NCI-H2196 treated with DMSO at 0.1 percent for 48 hours (cell line): ENCODE measurements around the gene EFCAB6.

ENCODE experiments used
- DNase-seq: peaks from one replicate; lab custom pipeline; 2025; ENCODE audit not compliant: unreplicated experiment; lab: John Stamatoyannopoulos, UW

Gene EFCAB6

DNA sequence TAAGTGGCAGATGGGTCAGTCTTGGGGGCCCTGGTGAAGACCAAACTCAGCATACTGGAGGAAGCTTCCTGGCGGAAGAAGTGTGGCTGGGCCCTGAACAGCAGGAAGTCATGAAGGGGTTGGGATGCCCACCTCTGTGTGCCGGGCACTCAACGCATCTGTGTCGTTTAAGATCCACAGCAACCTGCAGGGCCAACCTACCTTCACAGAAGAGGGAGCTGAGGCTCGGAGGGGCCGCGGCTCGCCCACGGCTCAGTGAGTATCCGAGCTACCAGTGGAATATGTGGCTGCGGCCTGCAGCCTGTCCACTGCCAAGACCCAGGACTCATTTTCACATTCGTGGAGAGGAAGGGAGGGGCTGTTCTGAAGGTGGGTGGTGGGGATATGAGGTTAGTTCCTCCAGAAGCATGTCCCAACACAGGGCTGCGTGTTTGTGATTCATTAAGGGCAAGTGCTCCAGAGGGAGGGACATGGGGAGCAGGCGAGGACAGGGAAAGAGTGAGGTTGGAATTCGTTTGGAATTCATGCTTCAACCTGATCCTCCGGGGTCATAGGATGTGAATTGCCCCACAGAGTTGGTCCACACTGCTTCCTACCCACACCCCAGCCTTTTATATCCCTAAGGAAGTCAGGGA is 300.7 kb downstream of the EFCAB6 start:
- DNase-seq = no peak

DNA sequence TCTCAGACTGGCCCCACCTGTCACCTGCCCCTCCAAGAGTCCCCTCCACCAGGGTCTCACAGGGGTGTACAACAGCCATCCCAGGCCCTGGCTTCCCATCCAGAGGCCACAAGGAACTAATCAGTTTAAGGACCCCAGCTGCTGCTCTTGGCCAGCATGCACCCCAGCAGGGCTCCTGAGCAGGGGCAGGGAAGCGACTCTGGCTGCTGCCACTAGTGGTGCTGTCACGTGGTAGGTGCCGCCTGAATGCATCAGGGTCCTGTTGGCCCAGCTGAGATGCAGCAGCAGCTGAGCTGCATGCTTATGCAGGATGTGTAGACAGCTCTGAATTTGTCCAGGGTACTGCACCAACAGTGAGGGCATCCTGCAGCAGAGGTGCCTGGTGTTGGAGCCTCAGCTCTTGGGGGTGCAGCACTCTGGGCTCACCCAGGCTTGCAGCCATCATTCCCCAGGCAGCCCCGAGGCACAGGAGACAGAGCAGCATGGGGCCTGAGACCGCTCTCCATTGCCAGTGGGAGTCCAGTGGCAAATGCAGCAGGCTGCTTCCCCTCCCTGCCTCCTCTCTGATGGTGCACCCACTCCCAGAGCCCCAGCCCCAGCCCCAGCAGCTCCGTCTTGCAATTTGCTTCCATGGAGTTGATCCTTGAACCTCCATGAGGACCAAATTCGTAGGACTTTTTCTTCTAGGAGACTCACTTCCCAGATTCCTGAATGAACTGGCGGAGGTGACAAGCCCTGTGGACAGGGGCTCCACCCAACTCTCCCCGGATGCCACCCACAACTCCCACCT is 301.6 kb downstream of the EFCAB6 start:
- DNase-seq = no peak

GRCh38 chr22:43509337-43509736 is 302.8 kb downstream of the EFCAB6 start:
- no peak for DNase-seq

DNA sequence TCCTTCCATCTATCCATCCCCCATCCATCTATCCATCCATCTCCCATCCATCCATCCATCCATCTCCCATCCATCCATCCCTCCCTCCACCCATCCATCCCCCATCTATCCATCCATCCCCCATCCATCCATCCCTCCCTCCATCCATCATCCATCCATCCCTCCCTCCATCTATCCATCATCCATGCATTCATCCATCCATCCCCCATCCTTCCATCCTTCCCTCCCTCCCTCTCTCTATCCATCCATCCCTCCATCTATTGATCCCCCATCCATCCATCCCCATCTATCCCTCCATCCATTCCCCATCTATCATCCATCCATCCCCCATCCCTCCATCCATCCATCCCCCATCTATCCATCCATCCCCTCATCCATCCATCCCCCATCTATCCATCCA is 303.6 kb downstream of the EFCAB6 start:
- DNase-seq = no peak

DNA sequence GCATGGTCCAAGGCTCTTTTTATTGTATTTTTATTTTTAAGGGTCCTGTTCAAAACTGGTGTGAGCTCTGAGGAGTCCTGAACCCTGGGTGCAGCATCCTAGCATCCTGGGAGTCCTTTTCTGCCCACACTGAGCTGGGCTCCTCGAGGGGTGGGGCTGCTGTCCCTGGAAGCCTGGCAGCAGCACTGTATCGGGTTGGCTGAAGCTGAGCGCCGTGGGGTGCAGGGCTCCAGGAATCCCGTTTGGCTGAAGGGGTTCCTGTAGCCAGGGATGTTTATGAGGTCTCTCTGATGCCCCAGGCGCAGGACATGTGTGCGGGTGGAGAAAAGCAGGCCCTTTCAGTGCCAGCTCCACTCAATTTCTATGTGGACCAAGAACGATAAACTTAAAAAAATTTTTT is 304.9 kb downstream of the EFCAB6 start:
- no peak for DNase-seq

GRCh38 chr22:43506487-43506886 is 305.6 kb downstream of the EFCAB6 start:
- DNase-seq = no peak

GRCh38 chr22:43505896-43506295 is 306.2 kb downstream of the EFCAB6 start:
- DNase-seq = no peak

- DNase-seq = no peak
These were observed 306.7 kb downstream of the EFCAB6 start for GRCh38 chr22:43505423-43505822.

DNA sequence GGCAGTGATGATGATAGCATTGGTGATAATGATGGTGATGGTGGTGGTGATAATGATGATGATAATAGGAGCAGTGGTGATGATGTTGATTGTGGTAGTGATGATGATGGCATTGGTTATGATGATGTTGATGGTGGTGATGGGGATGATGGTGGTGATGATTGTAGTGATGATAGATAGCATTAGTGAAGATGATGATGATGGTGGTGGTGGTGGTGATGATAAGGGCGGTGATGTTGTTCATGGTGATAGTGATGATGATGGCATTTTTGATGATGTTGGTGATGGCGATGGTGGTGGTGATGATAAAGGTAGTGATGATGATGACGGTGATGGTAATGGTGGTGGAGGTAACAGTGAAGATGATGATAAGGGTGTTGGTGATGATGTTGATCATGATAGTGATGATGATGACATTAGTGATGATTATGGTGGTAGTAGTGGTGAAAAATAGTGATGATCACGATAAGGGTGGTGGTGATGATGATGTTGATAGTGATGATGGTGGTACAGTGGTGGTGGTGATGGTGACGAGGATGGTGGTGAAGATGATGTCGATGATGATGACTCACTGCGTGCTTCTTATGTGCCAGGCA is 307.3 kb downstream of the EFCAB6 start:
- no peak for DNase-seq

DNA sequence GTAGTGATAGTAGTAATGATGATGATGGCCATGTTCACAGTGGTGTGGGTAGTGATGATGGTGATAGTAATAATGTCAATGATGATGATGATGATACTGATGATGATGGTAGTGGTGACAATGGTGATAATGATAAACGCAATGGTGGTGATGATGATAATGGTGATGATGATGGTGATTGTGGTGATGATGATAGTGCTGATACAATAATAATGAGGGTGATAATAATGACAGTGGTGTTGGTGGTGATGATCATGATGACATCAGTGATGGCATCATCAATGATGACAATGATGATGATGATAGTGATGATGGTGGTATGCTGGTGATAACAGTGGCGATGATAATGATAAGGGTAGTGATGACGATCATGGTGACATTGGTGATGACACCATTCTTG is 308.0 kb downstream of the EFCAB6 start:
- no peak for DNase-seq

GRCh38 chr22:43502306-43502874 is 309.7 kb downstream of the EFCAB6 start:
- DNase-seq = no peak

DNA sequence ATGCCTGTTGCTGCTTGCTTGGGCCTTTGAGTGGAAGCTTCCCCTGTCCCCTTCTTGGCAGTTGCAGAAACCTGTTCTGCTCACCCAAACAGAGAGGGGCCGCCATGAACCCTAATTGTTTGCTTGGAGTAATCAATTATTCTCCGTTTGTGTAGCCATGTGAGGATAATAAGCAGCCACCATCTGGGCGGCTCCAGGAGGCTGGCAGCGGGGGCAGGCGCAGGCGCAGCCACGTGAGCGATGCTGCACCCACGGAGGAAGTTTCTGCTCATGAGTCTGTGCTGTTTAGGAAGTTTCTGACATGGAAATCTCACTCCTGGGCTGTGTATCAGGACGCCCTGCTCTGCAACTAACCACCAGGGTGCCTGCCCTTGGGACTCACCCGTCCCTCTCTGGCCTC is 310.2 kb downstream of the EFCAB6 start:
- DNase-seq = no peak

- no peak for DNase-seq
These were observed 311.0 kb downstream of the EFCAB6 start for GRCh38 chr22:43500792-43501785.

GRCh38 chr22:43498856-43499253 is 313.2 kb downstream of the EFCAB6 start:
- DNase-seq = no peak

DNA sequence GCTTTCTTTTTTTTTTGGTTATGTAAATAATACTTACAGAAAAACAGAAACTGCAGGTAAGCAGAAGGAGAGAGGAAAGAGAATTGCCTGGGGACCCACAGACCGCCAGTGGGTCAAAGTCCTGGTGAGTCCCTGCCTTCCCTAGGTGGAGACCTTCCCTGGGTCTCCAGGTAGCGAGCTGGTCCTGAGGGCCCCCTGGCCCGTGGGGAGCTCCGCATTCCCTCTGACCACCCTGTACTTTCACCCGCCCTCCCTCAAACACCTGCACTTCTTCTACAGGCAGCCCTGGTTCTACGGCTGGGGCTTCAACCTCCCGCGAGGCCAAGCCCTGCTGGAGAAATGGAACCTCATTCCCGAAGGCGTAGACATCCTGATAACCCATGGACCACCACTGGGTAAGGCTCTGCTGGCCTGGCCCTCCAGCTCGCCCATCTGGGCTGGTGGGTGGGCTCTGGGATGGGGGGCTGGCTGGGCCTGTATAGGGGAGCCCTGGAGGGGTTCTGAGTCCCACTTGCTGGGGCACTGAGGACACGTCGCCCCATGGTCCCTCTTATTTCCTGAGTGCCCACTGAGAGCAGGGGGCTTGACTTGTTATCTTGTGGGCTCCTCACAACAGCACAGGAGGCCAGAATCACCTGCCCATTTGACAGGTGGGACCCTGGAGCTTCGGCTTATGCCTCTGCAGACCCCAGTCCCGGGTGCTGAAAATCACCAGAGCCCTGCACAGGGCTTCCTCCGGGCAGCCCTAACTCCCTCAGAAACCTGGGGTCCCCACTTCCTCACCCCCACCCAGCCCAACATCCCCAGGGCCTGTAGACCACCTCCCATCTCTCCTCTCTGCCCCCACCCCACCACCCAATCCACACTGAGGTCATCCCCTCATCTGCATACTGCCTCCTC is 313.9 kb downstream of the EFCAB6 start:
- DNase-seq = no peak

GRCh38 chr22:43493297-43493696 is 318.8 kb downstream of the EFCAB6 start:
- DNase-seq = no peak

GRCh38 chr22:43491737-43492136 is 320.4 kb downstream of the EFCAB6 start:
- no peak for DNase-seq

DNA sequence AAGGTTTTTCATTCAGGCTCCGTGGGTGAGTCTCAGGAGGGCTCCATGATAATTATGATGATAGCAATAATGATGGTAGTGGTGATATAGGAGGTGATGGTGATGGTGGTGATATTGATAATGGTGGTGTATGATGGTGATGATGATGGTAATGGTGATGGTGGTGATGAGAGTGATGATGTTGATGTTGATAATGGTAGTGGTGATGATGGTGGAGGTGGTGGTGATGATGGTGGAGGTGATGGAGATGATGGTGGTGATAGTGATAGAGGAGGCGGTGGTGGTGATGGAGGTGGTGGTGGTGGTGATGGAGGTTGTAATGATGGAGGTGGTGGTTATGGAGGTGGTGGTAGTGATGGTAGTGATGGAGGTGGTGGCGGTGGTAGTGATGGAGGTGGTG is 320.9 kb downstream of the EFCAB6 start:
- DNase-seq = no peak

DNA sequence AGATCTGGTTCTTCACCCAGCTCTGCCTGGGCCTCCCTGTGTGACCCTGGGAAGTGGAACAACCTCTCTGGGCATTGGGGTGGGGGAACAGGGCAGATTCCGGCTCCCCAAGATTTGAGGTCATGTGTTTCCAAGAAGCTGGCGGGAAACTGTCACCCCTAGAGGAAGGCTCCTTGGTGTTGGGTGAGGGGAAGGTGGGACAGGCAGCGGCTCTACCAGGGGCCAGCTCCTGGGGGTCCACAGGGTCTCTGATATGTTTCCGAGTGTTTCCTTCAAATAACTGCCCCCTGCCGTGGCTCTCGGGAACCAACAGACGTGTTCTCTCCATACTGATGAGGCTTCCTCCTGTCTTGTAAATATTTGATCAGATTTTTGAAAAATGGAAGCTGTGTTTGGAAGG is 321.8 kb downstream of the EFCAB6 start:
- no peak for DNase-seq

DNA sequence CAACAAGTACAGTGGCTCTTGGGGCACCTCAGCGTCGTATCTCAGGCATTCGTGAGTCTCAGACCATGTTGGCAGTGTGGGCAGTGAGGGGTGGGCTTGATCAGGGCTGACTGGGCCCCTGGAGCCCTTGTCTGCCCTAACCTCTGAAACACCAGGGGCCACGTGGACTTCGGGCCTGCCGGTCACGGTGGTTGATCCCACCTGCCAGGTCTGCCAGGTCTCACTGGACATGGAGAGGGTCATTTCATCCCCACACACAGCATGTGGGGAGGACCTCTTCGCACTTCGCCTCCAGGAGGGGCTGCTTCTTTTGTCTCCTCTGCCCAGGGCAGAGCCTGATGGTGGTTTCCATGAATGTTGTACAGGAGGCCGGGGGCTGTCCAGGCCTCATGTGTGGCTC is 323.2 kb downstream of the EFCAB6 start:
- DNase-seq = no peak
